AG08395 (cell line): ENCODE results near the gene ADAMTS2.
A peak's percentile ranks its signal among the peaks of the same experiment; 100 is the strongest.

Experiments
- DNase-seq: peaks from one replicate; pipeline ENCODE4 v3.0.0; 2012; ENCODE audit warnings: mixed read lengths, low spot score

Gene ADAMTS2

GRCh38 chr5:179345433-179346321 is at the start of gene ADAMTS2:
Gene ADAMTS2 (minus strand): TSS chr5:179345461. CDS start chr5:179345328, 133 bp downstream.
- DNase-seq = peak; percentile 88

- peak; percentile 49 for DNase-seq
Observed at GRCh38 chr5:179393078-179393477, 47.8 kb upstream of the ADAMTS2 start.

DNA sequence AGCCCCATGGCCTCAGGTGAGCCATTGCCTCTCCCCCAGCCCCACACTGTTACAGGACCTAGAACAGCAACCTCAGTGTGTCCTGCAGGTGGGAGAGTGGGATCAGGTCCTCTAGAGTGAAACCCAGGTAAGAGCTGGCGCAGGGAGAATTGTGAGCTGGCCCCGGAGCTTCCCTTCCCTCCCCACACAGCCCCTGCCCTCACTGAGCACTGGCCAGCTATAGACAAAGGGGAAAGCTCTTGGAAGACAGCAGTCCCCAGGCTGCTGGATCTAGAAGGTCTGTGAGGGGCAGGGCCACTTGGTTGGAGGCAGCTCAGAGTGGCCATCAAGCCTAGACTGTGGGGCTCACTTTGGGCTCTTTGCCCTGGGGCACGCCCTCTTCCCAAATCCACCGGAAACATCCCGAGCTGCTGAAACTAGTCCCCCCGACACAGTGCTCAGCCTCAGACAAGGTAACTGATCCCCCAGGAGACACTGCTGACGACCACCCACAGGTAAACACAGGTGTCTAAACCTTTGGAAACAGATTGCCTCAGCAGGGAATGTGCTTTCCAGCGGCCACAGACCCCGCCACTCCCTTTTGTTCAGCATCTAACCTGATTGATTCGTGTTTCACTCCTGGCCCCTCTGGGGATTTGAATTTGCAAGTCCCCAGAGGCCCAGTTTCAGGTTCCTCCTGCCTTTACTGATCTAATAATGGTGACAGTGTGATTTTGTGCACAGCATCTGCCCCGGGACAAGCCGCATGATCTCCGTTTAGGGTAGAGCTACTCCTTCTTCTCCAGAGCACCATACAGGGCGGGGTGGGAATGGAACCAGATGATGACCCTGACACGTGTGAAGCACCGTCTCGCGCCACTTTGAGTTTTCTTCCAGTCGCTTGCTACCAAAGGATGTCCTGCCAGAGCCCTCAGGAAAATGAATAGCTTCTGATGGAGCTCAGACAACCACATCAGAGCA is 42.2 kb upstream of the ADAMTS2 start:
- DNase-seq = no peak

DNA sequence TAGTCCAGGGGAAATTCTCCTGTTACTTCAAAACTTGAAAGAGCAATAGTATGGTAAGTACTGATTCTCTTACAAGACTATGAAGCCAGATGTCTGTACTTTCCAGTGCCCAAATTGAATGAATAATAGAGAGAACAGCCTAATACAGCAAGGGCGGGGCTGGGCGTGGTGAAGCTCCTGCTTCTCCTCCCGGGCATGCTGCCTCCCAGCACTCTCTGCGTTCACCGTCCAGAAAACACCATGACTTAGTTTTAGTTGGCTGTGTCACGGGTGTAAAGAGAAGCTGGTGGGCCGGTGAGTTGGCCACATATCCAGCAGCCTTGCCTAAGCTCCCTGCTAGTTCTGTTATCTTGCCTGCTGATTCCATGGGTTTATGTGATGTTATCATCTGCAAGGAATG is 40.7 kb upstream of the ADAMTS2 start:
- no peak for DNase-seq

DNA sequence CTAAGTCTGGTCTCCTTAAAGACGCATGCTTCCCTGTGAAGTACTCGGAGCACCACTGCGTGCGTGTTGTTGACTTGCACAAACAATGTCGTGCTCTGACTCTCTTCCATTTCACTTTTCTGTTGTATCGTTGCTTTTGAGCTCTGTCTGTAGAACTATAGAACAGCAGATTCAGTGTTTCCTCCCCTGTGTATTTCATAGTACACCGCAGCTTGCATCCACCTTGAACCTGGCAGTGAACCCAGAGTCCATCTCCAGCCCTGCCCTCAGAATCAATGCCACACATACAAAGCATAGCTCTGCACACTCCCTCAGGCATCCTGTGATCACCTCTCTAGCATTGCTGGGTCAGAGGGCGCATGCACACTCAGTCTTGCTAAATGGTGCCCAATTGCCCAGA is 37.2 kb upstream of the ADAMTS2 start:
- no peak for DNase-seq

DNA sequence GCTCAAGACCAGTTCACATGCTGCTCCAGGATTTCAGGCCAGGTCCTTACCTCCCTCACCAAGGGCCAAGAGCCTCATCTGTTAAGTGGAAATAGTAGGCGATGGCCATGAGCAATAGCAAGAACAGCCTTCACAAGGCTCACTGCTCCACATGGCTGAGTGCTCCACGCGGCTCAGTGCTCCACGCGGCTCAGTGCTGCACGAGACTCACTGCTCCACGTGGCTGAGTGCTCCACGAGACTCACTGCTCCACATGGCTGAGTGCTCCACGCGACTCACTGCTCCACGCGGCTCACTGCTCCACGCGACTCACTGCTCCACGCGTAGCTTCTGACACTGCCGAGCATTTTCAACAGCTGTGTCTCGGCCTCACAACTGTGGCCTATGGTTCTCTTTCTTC is 36.4 kb upstream of the ADAMTS2 start:
- no peak for DNase-seq

DNA sequence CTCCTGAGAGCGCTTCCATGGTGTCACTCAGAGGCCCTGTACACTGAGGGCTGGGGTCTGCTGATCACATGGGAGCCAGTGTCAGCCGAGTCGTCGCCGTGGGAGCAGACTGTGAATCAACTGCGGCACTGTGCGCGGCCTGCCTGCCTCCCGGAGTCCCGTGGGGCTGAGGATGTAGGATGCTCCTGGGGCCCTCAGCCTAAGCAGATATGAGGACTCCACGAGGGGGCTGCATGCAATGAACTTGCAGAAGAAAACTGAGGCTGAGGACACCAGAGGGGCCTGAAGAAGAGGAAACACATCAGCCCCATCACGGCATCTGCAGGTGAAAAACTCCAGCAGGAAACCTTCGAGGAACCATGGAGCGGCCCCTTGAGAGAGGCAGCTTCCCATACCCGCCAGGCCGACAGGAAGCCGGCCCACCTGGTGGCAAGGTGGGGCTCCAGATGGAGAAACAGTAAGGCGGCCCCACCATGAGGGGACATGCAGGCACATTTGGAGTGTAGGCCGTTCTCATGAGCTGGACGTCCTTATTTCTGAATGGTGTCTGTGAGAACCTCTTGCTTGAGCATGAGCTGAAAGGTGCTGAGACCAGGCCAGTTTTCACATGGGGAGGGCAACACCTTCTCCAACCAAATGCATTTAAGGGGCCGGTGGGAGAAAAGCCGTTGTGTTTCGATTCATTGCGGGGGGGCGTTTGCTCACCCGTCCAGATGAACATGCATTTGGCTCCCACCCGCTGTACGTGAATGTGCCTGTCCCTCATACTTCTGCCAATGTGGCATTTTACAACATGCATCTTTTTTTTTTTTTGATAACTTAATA is 35.2 kb upstream of the ADAMTS2 start:
- DNase-seq = no peak

- no peak for DNase-seq
Observed at GRCh38 chr5:179379321-179379890, 34.1 kb upstream of the ADAMTS2 start.

GRCh38 chr5:179378441-179379271 is 33.4 kb upstream of the ADAMTS2 start:
- peak; percentile 61 for DNase-seq

- no peak for DNase-seq
Observed at GRCh38 chr5:179378116-179378440, 32.8 kb upstream of the ADAMTS2 start.

DNA sequence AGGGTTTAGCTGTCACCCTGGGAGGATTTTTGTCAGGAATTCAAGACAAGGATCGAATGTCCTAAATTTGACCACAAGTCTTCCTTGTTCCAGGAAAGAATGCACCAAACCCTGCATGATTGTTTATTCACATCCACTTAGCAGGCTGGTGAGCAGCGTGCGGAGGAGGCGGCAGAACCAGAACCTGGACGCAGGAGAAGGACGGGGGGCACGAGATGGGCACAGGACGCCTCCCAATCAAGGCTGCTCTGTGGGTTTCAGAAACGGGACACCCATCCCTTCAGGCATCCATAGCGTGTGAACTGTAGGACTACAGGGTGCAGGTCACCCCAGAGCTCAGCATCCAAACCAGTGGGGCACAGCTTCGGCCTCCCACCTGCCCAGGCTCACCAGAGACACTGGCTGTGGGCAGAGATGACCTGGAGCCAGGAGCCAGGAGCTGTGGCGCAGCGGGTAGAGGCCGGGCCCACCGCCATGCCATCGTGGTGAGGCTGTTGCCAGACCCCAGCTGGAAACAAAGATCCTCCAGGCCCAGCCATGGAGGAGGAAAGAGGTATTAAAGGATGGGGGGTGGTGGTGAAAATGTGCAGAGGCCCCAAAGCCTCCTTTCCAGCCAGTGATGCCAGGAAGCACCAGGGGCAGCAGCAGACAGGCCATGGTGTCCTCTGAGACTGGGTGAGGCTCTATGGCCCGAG is 32.3 kb upstream of the ADAMTS2 start:
- DNase-seq = no peak

DNA sequence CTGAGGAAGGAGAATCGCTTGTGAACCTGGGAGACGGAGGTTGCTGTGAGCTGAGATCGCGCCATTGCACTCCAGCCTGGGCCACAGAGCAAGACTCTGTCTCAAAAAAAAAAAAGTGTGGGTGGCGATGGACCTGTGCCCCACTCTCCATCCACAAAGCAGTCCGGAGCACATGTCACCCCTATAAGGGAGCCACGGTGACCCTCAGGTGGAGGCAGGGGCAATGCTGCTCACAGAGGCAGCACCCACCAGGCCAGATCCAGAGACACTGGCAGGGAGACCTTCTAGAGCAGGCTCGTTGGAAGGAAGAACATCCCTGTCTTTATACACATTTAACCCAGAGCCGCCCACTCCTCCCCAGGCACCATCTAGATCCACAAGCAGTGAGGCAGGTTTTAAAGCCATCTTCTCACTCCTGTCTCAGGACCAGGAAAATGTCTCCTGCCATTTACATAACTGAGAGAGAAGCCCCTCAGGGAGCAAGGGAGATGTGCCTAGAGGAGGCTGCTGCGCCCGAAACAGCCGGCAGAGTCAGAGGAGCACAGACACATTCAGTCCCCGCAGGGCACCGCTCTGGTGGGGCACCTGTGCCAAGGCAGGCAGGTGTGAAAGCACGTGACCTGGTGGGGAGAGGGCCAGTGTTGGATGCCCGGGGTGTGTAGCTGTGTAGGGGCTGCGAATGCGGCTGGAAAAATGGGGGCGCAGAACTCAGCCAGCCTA is 31.6 kb upstream of the ADAMTS2 start:
- DNase-seq = no peak

DNA sequence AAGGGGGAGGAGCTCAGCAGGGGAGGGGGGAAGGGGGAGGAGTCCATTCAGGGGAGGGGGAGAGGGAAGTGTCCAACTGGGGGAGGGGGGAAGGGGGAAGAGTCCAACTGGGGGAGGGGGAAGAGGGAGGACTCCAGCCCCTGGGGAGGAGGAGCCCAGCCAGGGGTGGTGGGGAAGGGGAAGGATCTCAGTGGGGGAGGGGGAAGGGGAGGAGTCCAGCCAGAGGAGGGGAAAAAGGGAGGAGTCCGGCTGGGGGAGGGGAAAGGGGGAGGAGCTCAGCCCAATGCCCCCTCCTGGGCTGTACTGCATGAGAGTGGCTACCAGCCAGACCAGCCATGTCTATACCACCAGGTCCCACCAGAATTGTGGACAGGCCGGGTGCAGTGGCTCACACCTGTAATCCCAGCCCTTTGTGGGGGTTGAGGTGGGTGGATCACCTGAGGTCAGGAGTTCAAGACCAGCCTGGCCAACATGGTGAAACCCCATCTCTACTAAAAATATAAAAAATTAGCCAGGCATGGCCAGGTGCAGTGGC is 30.6 kb upstream of the ADAMTS2 start:
- no peak for DNase-seq

- no peak for DNase-seq
Observed at GRCh38 chr5:179375236-179375685, 30.0 kb upstream of the ADAMTS2 start.

GRCh38 chr5:179374506-179375235 is 29.4 kb upstream of the ADAMTS2 start:
- DNase-seq = no peak

DNA sequence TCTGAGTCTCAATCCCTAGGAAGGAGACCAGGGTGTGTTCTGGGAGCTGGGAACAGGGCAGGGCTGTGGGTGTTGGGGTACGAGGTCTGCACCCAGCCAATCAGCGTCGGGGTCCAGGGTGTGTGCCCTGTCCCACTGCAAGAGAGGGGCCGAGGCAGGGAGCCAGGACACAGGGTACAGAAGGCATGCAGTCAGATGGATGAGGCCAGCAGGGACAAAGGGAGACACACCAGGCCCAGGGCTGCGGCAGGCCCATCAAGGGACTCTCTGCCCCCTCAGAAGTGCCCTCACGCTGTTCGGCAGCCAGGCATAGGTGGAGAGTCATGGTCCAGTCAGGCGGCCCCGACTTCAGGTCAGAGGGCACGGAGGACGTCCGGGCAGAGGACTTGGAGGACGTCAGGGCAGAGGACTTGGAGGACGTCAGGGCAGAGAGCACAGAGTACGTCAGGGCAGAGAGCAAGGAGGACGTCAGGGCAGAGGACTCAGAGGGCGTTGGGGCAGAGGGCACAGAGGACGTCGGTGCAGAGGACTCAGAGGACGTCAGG is 28.8 kb upstream of the ADAMTS2 start:
- no peak for DNase-seq

GRCh38 chr5:179373101-179373934 is 28.1 kb upstream of the ADAMTS2 start:
- DNase-seq = no peak
